Measurements from ENCODE around the gene CHST5. TPM values are rescaled to one million over a fixed set of nuclear protein-coding genes. Genes with fewer than 3 reads are reported as not detected.
A peak's percentile ranks its signal among the peaks of the same experiment; 100 is the strongest.
"Not testable (repeated sequence)": the region's sequence is repeated elsewhere in the genome, so short reads cannot be mapped to it uniquely, and the experiment has no call there.

Gene CHST5
- total and polyA plus RNA-seq, 9 of the 15 experiments (the other 6 are each of a cell fraction or from before 2014, with no cell fraction given), result 0.06 to 0.21 (median 0.14) TPM; not detected in 5

GRCh38 chr16:75498605-75499322, 37.1 kb downstream of the CHST5 start:
- H3K4me3 ChIP-seq; intact Hi-C loops (cut with micrococcal nuclease); H3K4me2 ChIP-seq (ENCODE audit: insufficient read depth, low read length); H3K27ac ChIP-seq (ENCODE audit: extremely low read depth, low read depth, low read length); FAIRE-seq; H3K9me1 ChIP-seq (ENCODE audit: control insufficient read depth, insufficient read depth, low read length); BruUV-seq (replicated peaks); POLR2A ChIA-PET; H2AFZ ChIP-seq (ENCODE audit: low read depth, low read length); H3K9ac ChIP-seq (ENCODE audit: insufficient read depth in 1 of 2, low read depth in 2 of 2, low read length in 2 of 2); H3K79me2 ChIP-seq (ENCODE audit: control insufficient read depth, insufficient read depth, low read length); H3K9me3 ChIP-seq (replicated peaks; ENCODE audit: control insufficient read depth, insufficient read depth, low read depth, low read length); H3K36me3 ChIP-seq (ENCODE audit: control insufficient read depth, insufficient read depth, low read length); DNase-seq (ENCODE audit: extremely low read depth in 1 of 4, low spot score in 3 of 4); CTCF ChIA-PET (ENCODE audit: low intra/inter-chr PET ratio); H4K20me1 ChIP-seq (replicated peaks; ENCODE audit: control insufficient read depth, insufficient read depth, low read length); in situ Hi-C loops (cut with MboI); TF ChIP-seq PBX2 (CRISPR knock-in tag; IDR thresholded peaks at IDR 0.05; ENCODE audit: low read depth): not testable (repeated sequence)
- WGBS (ENCODE audit: insufficient coverage, low coverage, missing lambda C conversion rate), result 6% methylated on average over 7 of the region's 13 CpGs
- Histone ChIP-seq H3K4me1 (replicated peaks in 1 of 2; ENCODE audit: control insufficient read depth in 2 of 2, insufficient read depth in 2 of 2, low read length in 2 of 2) (peaks cover 0 to 13% of the 10 kb centered on the region in 2 experiments; a peak in 2 of 5 replicates), H3K27me3 (ENCODE audit: control insufficient read depth in 2 of 2, insufficient read depth in 2 of 2, low read length in 2 of 2) (peaks cover 10 to 36% of the 10 kb centered on the region in 2 experiments; a peak in 4 of 5 replicates)
- peak; percentile 42; the same call in 2 of the 3 replicates for ATAC-seq
- TF ChIP-seq MEIS2 (IDR thresholded peaks at IDR 0.05; ENCODE audit: partially characterized antibody) (peak; percentile 76), NFIC (IDR thresholded peaks at IDR 0.05) (peak; percentile 71), PBX2 (tag; conservative IDR thresholded peaks at IDR 0.05; ENCODE audit: low read depth) (peak; percentile 77)

Measured in K562 (cell line).